ENCODE measurements around the gene DCLK2. TPM values are rescaled to one million over a fixed set of nuclear protein-coding genes. Genes with fewer than 3 reads are reported as not detected.

Gene DCLK2
- total RNA-seq, 1 experiment from 2014 or later = 2.7 TPM

GRCh38 chr4:150211016-150211415 lies 132.8 kb downstream of the DCLK2 start:
- ChIA-PET CTCF (interaction anchor here (1.5 to 3.1 kb wide), 2 partner anchors 32 to 200 kb away, joined by 3 to 33 read pairs; no protein-coding TSS in a partner anchor), RAD21 (ENCODE audit: low non-redundant PET in 1 of 2, low total read pairs in 2 of 2, uncharacterized antibody in 2 of 2, unreplicated experiment in 2 of 2) (no interaction called here), POLR2A (no interaction called here)
- ATAC-seq (no peak), DNase-seq (ENCODE audit: low read depth, low spot score) (no peak)
- Histone ChIP-seq H3K79me2 (ENCODE audit: insufficient read depth, low read length) (no peaks in the 10 kb centered on the region), H3K9me3 (ENCODE audit: control insufficient read depth in 1 of 2, insufficient read depth in 1 of 2, low read depth in 1 of 2, low read length in 2 of 2) (no peaks in the 10 kb centered on the region), H3K4me3 (replicated peaks in 1 of 2; ENCODE audit: low read depth in 1 of 2, low read length in 2 of 2) (no peak overlapping the region), H3K27me3 (ENCODE audit: insufficient read depth, low read length) (no peaks in the 10 kb centered on the region), H3K4me1 (ENCODE audit: control insufficient read depth in 1 of 2, insufficient read depth in 2 of 2, low read length in 2 of 2) (peaks cover 0 to 10% of the 10 kb centered on the region in 2 experiments; a peak in 1 of 4 replicates), H3K36me3 (ENCODE audit: control insufficient read depth in 1 of 2, insufficient read depth in 2 of 2, low read length in 2 of 2) (no peaks in the 10 kb centered on the region), H3K27ac (ENCODE audit: low read depth, low read length) (no peak overlapping the region), H3K4me2 (ENCODE audit: low read length) (no peak overlapping the region), H2AFZ (ENCODE audit: low read depth, low read length, poor library complexity, severe bottlenecking) (no peak overlapping the region), H3K9ac (ENCODE audit: low read length) (no peak overlapping the region), H4K20me1 (ENCODE audit: insufficient read depth) (no peaks in the 10 kb centered on the region), H3K9me2 (ENCODE audit: insufficient read depth) (no peaks in the 10 kb centered on the region)
- TF ChIP-seq REST (IDR thresholded peaks at IDR 0.05; ENCODE audit: low read depth) (no peak), ZNF274 (IDR thresholded peaks at IDR 0.05; ENCODE audit: low read depth, low read length) (no peak), EZH2phosphoT487 (IDR thresholded peaks at IDR 0.05; ENCODE audit: borderline replicate concordance) (no peak), ZFX (IDR thresholded peaks at IDR 0.05) (no peak), EGR1 (IDR thresholded peaks at IDR 0.05; ENCODE audit: low read depth) (no peak), CEBPB (IDR thresholded peaks at IDR 0.05; ENCODE audit: low read depth) (no peak), YY1 (IDR thresholded peaks at IDR 0.05; ENCODE audit: extremely low read depth, insufficient replicate concordance, low read depth, low read length) (no peak), POLR2AphosphoS5 (IDR thresholded peaks at IDR 0.05; ENCODE audit: low read depth, low read length) (no peak), ZBTB33 (IDR thresholded peaks at IDR 0.05; ENCODE audit: extremely low read depth, insufficient replicate concordance, low read length) (no peak), TCF7L2 (IDR thresholded peaks at IDR 0.05; ENCODE audit: borderline replicate concordance, extremely low read depth, insufficient read depth, insufficient read length) (no peak), RAD21 (IDR thresholded peaks at IDR 0.05; ENCODE audit: low read depth) (no peak)
- BruUV-seq (replicated peaks) = no TSS peak
- intact Hi-C loops (cut with micrococcal nuclease) = no loop called here

All from HCT116 (cell line).